Activated CD8-positive, alpha-beta T cell treated with anti-CD3 and anti-CD28 coated beads for 36 hours (primary cell): ENCODE results near the gene NT5M. TPM values are rescaled to one million over a fixed set of nuclear protein-coding genes. Genes with fewer than 3 reads are reported as not detected.

Experiments used
- ATAC-seq: fragments of 200-7000 bp; cut with Tn5 transposase; one replicate; pipeline ENCODE4 v1.10.0; 2021; ENCODE audit warnings: mild to moderate bottlenecking, moderate library complexity
- CTCF ChIA-PET: fragments of 350-600 bp; sonication (Branson Sonifier 250); formaldehyde crosslinking; loops from one replicate; lab custom pipeline; 2021; ENCODE audit warnings: antibody characterized with exemption; lab: Charles Lee
- POLR2A ChIA-PET: fragments of 350-600 bp; sonication (Branson Sonifier 250); formaldehyde crosslinking; loops from one replicate; lab custom pipeline; 2021; ENCODE audit warnings: antibody characterized with exemption; lab: Charles Lee
- DNase-seq: peaks from one replicate; pipeline ENCODE4 v3.0.0-alpha.2; 2020
- H3K27ac Mint-ChIP-seq: one replicate; pipeline ENCODE4 v1.8.0; 2021; ENCODE audit warnings: mild to moderate bottlenecking, mixed read lengths
- H3K27me3 Mint-ChIP-seq: one replicate; pipeline ENCODE4 v1.8.0; 2021; ENCODE audit warnings: mixed read lengths
- H3K36me3 Mint-ChIP-seq: one replicate; pipeline ENCODE4 v1.8.0; 2021; ENCODE audit warnings: low read depth, mixed read lengths
- H3K4me1 Mint-ChIP-seq: one replicate; pipeline ENCODE4 v1.8.0; 2021; ENCODE audit warnings: low read depth, mixed read lengths
- H3K4me3 Mint-ChIP-seq: one replicate; pipeline ENCODE4 v1.8.0; 2021; ENCODE audit warnings: mild to moderate bottlenecking, moderate library complexity, mixed read lengths
- H3K9me3 Mint-ChIP-seq: one replicate; pipeline ENCODE4 v1.8.0; 2021; ENCODE audit warnings: mixed read lengths
- intact Hi-C: fragments of 100-400 bp; cut with micrococcal nuclease; formaldehyde crosslinking; loops from one replicate; pipeline ENCODE4 v1.10.0; 2022
- total RNA-seq, 2 experiments: library from RNA; stranded (reverse); gene quantifications; one replicate each; pipeline ENCODE4 v1.2.3, GENCODE V29; 2021
- TF ChIP-seq, protein P1 (sequence below): fragments of 200-600 bp; IDR thresholded peaks from one replicate; pipeline ENCODE4 v1.8.0; 2022; ENCODE audit warnings: antibody characterized with exemption, mild to moderate bottlenecking

The NT5M gene
- total RNA-seq, 2 experiments from 2014 or later: 8.3 to 9.4 TPM

- ATAC-seq: no peak
- no peak for DNase-seq
- no peak overlapping the region for H3K27ac Mint-ChIP-seq
- no peak overlapping the region for H3K4me3 Mint-ChIP-seq
- intact Hi-C loops: no loop called here
- CTCF ChIA-PET: interaction anchor here (0.9 to 2.3 kb wide), 2 partner anchors 11 to 66 kb away, joined by 3 to 19 read pairs; no protein-coding TSS in a partner anchor
- POLR2A ChIA-PET: interaction anchor here (0.9 to 1.1 kb wide), 2 partner anchors 15 to 19 kb away, joined by 3 to 4 read pairs; no protein-coding TSS in a partner anchor
- H3K4me1 Mint-ChIP-seq: no peaks in the 10 kb centered on the region
- H3K36me3 Mint-ChIP-seq: peaks cover 44% of the 10 kb centered on the region
- H3K27me3 Mint-ChIP-seq: no peaks in the 10 kb centered on the region
- TF ChIP-seq, protein P1, sequence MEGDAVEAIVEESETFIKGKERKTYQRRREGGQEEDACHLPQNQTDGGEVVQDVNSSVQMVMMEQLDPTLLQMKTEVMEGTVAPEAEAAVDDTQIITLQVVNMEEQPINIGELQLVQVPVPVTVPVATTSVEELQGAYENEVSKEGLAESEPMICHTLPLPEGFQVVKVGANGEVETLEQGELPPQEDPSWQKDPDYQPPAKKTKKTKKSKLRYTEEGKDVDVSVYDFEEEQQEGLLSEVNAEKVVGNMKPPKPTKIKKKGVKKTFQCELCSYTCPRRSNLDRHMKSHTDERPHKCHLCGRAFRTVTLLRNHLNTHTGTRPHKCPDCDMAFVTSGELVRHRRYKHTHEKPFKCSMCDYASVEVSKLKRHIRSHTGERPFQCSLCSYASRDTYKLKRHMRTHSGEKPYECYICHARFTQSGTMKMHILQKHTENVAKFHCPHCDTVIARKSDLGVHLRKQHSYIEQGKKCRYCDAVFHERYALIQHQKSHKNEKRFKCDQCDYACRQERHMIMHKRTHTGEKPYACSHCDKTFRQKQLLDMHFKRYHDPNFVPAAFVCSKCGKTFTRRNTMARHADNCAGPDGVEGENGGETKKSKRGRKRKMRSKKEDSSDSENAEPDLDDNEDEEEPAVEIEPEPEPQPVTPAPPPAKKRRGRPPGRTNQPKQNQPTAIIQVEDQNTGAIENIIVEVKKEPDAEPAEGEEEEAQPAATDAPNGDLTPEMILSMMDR: no peak
- no peaks in the 10 kb centered on the region for H3K9me3 Mint-ChIP-seq
Observed at GRCh38 chr17:17258011-17258410, 45.2 kb upstream of the NT5M start.

GRCh38 chr17:17258998-17259397 lies 44.2 kb upstream of the NT5M start:
- Mint-ChIP-seq H3K4me3 (no peak overlapping the region), H3K4me1 (no peaks in the 10 kb centered on the region), H3K9me3 (no peaks in the 10 kb centered on the region), H3K27me3 (no peaks in the 10 kb centered on the region), H3K36me3 (peaks cover 43% of the 10 kb centered on the region), H3K27ac (peak overlapping the region; percentile 25)
- ChIA-PET CTCF (interaction anchor here (1.1 to 2.3 kb wide), 3 partner anchors 10 to 16 kb away, joined by 3 to 19 read pairs (median 4); no protein-coding TSS in a partner anchor), POLR2A (interaction anchor here (0.6 to 1.1 kb wide), 3 partner anchors 11 to 19 kb away, joined by 3 to 4 read pairs (median 4); no protein-coding TSS in a partner anchor)
- TF ChIP-seq, protein P1: no peak
- ATAC-seq (no peak), DNase-seq (no peak)
- intact Hi-C loops: no loop called here

DNA sequence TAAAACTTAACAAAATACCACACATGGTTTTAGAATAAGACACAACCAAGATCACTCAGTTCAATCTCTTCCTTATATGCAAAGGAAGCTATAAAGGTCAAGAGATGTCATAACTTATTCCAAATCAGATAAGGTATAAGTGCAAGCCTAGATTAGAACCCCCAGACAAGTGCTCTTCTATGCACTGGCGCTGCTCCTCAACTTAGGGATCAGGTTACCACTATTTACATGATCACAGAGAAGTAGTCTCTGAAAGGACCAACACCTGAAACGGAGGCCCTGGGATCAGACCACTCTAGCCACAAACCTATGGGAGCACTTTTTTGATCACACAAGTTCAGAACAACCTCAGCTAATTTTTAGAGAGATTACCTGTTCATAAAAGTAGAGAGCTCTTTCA lies 38.7 kb upstream of the NT5M start:
- intact Hi-C loops: no loop called here
- H3K4me1 Mint-ChIP-seq: no peaks in the 10 kb centered on the region
- no peak for DNase-seq
- CTCF ChIA-PET: interaction anchor here (1.0 kb wide), 1 partner anchor 15 kb away, joined by 3 read pairs; no protein-coding TSS in a partner anchor
- no peak overlapping the region for H3K4me3 Mint-ChIP-seq
- no peaks in the 10 kb centered on the region for H3K27me3 Mint-ChIP-seq
- H3K27ac Mint-ChIP-seq: no peak overlapping the region
- TF ChIP-seq, protein P1: no peak
- H3K36me3 Mint-ChIP-seq: peaks cover 32% of the 10 kb centered on the region
- H3K9me3 Mint-ChIP-seq: no peaks in the 10 kb centered on the region
- POLR2A ChIA-PET: interaction anchor here (1.4 to 2.4 kb wide), 2 partner anchors 10 to 17 kb away, joined by 5 to 9 read pairs; partner anchors contain the start of gene COPS3
- ATAC-seq: no peak

DNA sequence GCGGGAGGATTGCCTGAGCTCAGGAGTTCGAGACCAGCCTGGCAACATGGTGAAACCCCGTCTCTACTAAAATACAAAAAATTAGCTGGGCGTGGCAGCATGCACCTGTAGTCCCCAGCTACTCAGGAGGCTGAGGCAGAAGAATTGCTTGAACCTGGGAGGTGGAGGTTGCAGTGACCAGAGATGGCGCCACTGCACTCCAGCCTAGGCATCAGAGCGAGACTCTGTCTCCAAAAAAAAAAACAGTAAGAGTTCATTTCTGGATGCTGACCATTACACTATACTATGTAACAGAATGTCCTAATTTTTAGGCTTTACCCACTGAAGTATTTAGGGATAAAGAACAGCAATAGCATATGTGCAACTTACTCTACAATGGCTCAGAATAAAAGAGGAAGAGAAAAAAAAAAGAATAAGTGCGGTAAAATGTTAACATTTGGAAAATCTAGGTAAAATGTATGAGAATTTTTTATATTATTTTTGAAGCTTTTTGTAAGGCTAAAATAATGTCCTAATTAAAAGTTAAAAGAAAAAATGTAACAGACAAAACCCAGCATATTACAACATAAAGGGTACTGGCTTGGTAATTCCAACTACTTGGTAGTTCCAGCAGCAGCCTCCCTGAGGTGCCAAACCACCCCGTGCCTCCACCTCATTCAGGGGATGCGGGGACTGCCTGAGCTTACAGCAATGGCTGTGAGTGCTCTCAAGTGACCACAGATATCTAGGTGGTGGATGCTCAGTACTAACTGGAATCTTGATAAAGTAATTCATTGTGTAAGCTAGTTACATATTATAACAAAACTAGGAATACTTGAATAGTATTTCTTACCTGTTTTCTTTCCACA lies 33.0 kb upstream of the NT5M start:
- DNase-seq (peak; percentile 60), ATAC-seq (no peak)
- no peaks in the 10 kb centered on the region for H3K4me1 Mint-ChIP-seq
- H3K27me3 Mint-ChIP-seq: no peaks in the 10 kb centered on the region
- no peak overlapping the region for H3K4me3 Mint-ChIP-seq
- TF ChIP-seq, protein P1: peak; percentile 60
- no peaks in the 10 kb centered on the region for H3K9me3 Mint-ChIP-seq
- H3K27ac Mint-ChIP-seq: no peak overlapping the region
- ChIA-PET POLR2A (interaction anchor here (0.6 to 2.1 kb wide), 5 partner anchors 9 to 86 kb away, joined by 3 to 8 read pairs (median 3); partner anchors contain the start of gene COPS3), CTCF (interaction anchor here (0.6 to 3.4 kb wide), 15 partner anchors 10 to 792 kb away, joined by 3 to 19 read pairs (median 3); no protein-coding TSS in a partner anchor)
- H3K36me3 Mint-ChIP-seq: peaks cover 21% of the 10 kb centered on the region
- intact Hi-C loops: no loop called here
